ENCODE results near the gene RAMP3.

The RAMP3 gene

DNA sequence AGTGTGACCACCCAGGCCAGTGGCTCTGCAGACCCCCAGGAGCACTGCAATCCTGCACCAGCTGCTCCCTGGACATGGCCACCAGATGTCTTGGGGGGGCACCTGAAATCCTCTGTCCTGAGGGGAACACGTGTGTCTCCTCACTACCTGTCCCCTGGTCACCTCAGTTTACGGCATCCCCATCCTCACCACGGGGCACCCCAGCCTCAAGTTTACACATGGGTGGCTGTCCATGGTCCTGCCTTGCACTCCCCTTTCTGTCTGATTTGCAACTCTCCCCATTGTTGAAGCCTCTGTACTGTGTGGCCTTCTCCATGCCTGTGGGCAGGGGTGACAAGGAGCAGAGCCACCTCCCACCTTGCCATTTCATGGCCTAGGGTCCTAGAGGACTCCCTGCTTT is 67.2 kb downstream of the RAMP3 start:
- DNase-seq: no peak

DNA sequence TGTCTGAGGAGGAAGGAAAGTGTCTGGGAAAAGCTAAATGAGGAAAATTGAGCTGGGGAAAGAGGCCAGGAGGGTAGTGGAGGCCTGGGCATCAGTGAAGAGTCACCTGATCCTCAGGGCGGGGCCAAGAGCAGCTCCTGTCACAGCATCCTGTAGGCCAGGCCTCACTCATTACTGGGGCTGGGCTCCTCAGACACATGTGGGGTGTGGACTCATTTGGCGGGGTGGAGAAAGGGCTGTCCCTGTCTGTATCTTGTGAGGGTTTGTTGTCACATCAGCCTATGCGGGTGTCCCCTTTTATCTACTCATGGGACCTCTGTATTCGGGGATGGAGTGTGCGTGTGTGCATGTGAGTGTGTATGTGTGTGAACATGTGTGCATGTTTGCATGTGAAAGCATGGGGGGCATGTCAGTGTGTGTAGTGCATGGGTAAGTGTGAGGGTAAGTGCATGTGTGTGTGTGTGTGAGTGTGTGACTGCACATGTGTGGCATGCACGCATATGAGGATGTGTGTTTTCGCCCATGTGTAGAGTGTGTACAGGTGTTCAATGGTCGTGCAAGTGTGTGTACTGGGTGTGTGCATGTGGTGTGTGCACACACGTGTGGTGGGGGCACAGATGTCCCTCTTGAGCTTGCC is 67.8 kb downstream of the RAMP3 start:
- no peak for DNase-seq

DNA sequence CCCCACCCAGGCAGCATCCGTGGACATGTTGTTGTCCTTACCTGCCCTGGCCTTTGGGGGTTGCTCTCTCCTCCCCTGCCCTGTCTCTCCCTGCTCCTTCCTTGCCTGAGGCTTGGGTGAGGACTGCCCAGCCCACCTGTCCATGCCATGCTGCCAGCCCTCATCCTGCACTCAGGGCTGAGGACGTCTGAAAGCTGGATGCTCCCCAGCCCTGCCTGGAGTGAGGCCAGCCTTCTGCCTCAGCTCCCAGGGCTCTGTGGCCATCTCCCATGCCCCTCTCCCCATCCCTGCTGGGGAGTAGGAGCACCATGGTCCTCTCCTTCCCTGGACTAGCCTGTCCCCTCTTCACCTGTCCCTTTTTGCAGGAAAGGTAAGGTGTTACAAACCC is 68.4 kb downstream of the RAMP3 start:
- DNase-seq: no peak

DNA sequence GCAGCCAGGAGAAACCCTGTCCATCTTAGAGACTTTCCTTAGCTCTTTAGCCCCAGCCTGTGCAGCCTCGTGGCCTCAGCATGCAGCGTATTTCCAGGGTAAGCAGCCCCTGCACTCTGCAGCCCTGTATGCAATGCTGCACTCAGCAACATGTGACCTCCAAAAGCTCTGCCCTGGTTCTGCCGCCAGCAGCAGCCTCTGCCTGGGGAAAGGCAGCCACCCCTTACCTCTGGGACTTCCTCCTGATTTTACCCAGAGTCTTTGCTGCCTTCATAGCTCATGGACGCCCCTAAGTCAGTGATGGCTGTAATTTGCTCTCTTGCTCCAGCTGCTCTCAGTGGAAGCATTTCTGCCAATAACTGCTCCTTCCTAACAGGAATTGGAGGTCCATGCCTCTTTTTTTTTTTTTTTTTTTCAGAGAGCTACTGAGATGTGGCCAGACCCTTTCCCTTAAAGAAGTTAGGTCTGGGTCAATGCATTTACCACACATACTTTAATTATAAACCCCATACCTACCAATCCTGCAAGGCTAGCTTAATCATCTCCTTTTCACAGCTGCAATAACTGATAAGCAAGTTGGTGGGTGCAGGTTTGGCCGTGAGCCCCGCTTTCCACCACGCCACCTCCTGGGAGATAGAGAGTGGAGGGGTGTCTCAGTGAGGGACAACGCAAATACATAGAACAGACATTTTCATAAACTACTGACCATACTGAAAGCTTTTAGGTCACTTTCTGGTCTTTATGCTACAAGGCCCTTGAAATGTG is 71.7 kb downstream of the RAMP3 start:
- DNase-seq: no peak

DNA sequence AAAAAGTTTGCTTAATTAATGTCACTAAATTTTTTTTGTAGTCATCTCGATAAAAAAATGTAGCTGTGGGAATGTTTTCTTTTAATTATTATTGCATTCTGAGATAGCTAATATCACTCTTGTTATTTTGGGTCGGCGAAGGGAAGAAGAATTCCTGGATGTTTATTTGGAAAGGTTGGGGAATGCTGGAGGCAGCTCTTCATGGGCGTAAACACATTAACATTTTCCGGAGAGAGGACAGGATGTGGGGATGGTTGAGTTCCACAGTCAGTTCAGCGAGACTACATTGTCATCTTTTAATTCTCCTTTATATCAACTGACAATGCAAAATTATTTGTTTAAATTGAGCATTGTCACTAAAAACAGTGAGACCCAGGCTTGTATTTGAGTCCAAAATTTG is 72.5 kb downstream of the RAMP3 start:
- DNase-seq: no peak

DNA sequence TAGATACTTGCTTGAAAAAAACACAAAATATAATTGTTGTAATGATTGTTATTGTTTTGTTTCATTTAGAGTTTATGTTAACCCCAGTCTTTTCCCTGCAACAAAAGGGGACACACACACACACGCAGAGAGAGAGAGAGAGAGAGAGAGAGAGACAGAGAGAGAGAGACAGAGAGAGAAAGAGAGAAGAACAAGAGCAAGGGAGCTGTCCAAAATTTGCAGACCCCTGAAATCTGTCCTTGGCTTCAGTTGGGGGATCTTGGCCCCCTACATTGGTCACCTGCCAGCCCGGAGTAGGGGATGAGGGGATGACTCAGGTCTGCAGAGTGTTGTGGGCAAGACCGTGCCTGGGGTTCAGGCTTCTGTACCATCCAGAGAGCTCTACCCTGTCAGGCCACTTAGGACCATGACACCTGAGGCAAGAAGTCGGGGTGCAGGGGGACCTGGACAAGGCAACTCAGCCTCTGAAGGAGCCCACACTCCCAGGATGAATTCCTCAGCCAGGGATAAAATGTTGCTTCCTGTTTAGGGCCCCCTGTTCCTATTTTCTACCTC is 73.1 kb downstream of the RAMP3 start:
- no peak for DNase-seq

DNA sequence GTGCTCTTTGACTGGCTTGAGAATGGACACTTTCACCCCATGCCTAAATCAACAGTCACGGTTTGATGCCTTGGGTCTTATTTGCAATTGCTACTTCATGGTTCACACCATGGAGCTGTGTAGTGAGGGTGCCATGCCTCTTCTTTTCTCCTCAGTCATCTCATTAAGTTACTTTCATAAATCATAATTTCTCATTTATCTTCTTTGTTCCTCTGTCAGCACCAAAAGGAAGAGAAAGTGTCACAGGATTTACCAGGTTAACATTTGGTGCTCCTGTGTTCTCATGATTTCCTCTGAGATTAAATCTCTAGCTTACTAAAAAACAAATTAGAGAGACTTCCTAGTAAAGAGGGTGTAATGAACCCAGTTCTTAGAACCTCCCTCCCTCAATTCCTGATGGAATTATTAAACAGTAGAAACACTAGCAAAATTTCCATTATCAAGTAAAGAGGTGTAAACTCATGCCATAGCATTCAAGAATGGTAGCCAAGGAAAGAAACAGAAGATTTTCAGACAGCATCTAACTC is 75.7 kb downstream of the RAMP3 start:
- DNase-seq: no peak
